PC-9 (cell line): ENCODE data around the gene PRXL2A.

Experiments
- EZH2 ChIP-seq: fragments of 200-600 bp; sonication (generic); IDR thresholded peaks from 2 replicates; pipeline ENCODE4 v1.8.0; 2017; ENCODE audit warnings: antibody characterized with exemption, low read depth
- TF ChIP-seq, protein P1 (sequence below): fragments of 200-600 bp; sonication (generic); conservative IDR thresholded peaks from 2 replicates; pipeline ENCODE4 v1.6.1; 2017; ENCODE audit warnings: mixed run types, antibody characterized with exemption, mild to moderate bottlenecking, moderate library complexity

DNA sequence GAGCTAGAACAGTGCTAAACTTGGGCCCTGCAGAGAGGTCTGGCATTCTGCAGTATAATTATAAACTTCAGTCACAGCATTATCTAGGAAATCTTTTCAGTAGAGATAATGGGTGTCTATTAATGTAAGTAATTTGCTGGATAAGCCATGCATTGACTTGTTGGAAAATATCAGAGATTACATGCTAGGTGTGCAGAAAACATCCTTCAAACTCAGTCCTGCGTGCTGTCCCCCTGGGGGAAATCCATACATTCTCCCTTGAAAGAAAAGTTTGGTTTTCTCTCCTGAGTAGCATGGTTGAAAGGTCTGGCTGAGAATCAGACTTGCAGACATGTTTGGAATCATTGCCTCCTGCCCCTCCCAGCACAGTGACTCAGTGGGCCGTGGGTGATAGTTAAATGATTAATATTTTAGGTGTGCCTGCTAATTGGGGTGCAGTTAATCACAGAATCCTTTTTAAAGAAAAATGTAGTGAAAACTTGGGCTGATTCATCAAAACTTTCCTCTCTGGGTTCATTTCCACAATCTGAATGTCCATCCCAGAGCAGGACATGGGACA lies 13.9 kb upstream of the PRXL2A start:
- no peak for TF ChIP-seq EZH2
- TF ChIP-seq, protein P1, sequence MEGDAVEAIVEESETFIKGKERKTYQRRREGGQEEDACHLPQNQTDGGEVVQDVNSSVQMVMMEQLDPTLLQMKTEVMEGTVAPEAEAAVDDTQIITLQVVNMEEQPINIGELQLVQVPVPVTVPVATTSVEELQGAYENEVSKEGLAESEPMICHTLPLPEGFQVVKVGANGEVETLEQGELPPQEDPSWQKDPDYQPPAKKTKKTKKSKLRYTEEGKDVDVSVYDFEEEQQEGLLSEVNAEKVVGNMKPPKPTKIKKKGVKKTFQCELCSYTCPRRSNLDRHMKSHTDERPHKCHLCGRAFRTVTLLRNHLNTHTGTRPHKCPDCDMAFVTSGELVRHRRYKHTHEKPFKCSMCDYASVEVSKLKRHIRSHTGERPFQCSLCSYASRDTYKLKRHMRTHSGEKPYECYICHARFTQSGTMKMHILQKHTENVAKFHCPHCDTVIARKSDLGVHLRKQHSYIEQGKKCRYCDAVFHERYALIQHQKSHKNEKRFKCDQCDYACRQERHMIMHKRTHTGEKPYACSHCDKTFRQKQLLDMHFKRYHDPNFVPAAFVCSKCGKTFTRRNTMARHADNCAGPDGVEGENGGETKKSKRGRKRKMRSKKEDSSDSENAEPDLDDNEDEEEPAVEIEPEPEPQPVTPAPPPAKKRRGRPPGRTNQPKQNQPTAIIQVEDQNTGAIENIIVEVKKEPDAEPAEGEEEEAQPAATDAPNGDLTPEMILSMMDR: no peak
